NB4 (cell line): ENCODE results near the gene MICAL2.
A peak's percentile ranks its signal among the peaks of the same experiment; 100 is the strongest.

Experiments used
- DNase-seq: peaks from one replicate; pipeline ENCODE4 v3.0.0; 2010; ENCODE audit warnings: low read depth
- H3K4me3 ChIP-seq: one replicate; pipeline ENCODE4 v1.5.1; 2011; ENCODE audit warnings: mild to moderate bottlenecking, low read depth, low read length, moderate library complexity
- MYC ChIP-seq: IDR thresholded peaks from 2 replicates; pipeline ENCODE4 v1.6.1; 2011; ENCODE audit warnings: low read depth, low read length
- POLR2A ChIP-seq: IDR thresholded peaks from 2 replicates; pipeline ENCODE4 v1.6.1; 2011; ENCODE audit warnings: mild to moderate bottlenecking; ENCODE audit not compliant: insufficient read length; ENCODE audit errors: extremely low read depth
- TF ChIP-seq, protein P1 (sequence below): IDR thresholded peaks from 2 replicates; pipeline ENCODE4 v1.6.1; 2011; ENCODE audit warnings: low read depth, low read length
- TF ChIP-seq, protein P2 (sequence below): IDR thresholded peaks from one replicate; pipeline ENCODE4 v1.5.1; 2012; ENCODE audit warnings: low read depth, low read length

Gene MICAL2

DNA sequence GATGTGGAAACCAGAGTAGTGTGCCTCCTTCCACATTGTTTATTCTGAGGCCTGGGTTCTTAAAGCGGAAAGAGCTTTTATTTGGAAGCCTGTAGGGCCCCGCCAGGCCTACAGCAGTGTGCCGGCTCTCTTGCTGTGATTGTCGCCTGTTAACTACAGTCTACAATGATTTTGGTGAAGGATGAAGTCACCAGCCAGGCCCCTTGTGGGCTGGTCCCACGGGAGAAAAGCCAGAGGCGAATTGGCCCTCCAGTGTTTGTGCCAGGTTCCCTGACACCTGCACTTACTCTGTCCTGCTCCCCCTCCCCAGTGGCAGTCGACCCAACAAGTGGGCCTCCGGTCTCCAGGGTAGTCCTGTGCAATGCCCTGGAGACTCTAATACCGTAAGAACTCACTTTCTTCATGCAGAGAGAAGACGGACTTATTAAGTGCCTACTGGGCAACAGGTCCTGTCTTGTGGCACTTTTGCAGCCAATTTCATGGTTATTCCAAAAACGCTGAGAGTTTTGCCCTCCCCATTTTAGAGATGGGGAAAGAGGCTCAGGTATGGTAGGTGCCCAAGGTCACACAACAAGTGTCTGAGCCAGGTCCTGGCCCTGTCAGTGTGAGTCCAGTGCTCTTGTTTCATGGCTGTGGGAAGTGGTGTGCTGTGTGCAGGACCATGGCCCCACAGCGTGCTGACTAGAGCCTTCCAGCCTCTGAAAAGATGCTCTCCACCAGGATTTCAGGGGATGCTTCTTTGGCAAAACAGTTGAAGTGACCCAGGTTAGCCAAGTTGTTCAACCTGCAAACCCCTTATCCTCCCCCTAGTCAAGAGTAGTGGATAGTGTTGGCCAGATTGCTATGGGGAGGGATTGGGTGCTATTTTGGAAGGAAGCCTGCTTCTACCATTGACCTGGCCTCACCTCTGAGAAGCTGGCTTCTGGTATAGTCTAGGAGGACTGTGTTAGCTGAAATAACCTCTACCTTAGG is 1.4 kb downstream of the MICAL2 start:
- TF ChIP-seq, protein P1, sequence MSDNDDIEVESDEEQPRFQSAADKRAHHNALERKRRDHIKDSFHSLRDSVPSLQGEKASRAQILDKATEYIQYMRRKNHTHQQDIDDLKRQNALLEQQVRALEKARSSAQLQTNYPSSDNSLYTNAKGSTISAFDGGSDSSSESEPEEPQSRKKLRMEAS = no peak
- TF ChIP-seq, protein P2, sequence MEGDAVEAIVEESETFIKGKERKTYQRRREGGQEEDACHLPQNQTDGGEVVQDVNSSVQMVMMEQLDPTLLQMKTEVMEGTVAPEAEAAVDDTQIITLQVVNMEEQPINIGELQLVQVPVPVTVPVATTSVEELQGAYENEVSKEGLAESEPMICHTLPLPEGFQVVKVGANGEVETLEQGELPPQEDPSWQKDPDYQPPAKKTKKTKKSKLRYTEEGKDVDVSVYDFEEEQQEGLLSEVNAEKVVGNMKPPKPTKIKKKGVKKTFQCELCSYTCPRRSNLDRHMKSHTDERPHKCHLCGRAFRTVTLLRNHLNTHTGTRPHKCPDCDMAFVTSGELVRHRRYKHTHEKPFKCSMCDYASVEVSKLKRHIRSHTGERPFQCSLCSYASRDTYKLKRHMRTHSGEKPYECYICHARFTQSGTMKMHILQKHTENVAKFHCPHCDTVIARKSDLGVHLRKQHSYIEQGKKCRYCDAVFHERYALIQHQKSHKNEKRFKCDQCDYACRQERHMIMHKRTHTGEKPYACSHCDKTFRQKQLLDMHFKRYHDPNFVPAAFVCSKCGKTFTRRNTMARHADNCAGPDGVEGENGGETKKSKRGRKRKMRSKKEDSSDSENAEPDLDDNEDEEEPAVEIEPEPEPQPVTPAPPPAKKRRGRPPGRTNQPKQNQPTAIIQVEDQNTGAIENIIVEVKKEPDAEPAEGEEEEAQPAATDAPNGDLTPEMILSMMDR = no peak
- no peak for TF ChIP-seq POLR2A
- TF ChIP-seq MYC = no peak
- H3K4me3 ChIP-seq = no peak overlapping the region
- DNase-seq = peak; percentile 32

DNA sequence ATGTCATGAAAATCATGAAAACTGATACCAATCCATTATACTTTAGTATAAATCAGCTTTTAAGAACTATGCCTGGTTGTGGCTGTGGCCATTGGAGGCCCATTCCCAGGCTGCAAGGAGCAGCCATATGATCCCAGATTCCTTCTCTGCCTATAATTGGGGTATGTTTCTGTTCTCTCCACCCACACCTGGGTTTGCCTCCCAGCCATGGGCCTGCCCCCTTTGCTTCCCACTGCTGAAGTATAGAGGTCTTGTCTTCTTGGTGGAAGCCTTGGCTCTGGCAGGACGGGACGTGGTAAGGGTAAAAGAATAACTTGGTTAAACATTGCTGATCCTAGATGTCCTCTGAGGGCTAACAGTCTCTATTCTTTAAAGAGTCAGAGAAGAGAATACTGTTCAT is 2.4 kb downstream of the MICAL2 start:
- no peak overlapping the region for H3K4me3 ChIP-seq
- no peak for DNase-seq
- TF ChIP-seq MYC = no peak
- no peak for TF ChIP-seq POLR2A
- TF ChIP-seq, protein P2 = no peak
- TF ChIP-seq, protein P1 = no peak

DNA sequence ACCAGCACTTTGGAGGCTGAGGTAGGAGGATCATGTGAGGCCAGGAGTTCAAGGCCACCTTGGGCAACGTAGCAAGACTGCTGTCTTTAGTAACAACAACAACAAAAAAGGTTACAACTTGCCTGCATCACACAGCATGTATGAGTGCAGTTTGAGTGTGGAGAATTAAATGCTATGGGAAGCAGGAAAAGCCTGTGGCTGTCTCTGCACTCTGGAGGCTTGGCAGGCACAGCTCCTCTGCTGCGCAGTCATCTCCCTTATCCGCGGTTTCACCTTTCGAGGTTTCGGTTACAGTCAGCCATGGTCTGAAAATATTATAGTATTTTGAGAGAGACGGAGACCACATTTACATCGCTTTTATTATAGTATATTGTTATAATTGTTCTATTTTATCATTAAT is 2.9 kb downstream of the MICAL2 start:
- TF ChIP-seq, protein P1 = no peak
- TF ChIP-seq POLR2A (no peak), MYC (no peak)
- TF ChIP-seq, protein P2 = no peak
- no peak for DNase-seq
- no peak overlapping the region for H3K4me3 ChIP-seq

DNA sequence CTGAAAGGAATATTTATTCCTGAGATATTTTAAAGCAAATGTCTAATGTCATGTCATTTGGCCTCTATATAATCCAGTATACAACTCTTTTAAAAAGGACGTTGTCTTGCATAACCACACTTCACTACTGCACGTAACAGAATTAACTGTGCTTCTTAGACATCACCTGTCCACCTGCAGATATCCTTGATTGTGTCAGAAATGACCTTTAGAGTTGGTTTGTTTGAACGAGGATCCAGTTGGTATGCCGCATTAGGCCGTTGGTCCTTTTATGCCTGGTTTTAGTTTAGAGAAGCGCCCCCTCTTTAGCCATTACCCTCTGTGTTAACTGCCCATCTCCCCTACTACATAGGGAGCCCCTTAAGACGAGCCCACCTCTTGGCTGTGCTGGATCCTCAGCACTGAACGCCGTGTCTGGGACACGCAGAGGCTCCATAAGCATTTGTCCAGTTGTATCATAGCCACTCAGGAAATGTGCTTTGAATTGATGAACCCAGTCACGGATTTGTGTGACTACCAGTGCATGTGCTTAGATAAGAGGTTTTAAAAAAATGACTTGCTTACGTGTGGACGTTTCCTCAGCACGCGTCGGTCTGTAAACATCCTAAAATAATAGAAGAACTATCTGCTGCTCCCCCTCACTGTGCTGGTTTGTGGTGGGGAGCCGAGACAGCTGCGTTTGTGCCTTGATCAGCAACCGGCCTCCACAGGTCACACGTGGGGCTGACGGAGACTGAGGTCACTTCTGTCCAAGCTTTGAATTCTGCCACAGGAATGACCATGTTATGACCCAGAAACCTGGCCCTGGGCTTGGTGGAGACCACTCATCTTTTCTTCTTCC is 4.0 kb downstream of the MICAL2 start:
- no peak for DNase-seq
- TF ChIP-seq MYC (no peak), POLR2A (no peak)
- TF ChIP-seq, protein P2 = no peak
- TF ChIP-seq, protein P1 = no peak

DNA sequence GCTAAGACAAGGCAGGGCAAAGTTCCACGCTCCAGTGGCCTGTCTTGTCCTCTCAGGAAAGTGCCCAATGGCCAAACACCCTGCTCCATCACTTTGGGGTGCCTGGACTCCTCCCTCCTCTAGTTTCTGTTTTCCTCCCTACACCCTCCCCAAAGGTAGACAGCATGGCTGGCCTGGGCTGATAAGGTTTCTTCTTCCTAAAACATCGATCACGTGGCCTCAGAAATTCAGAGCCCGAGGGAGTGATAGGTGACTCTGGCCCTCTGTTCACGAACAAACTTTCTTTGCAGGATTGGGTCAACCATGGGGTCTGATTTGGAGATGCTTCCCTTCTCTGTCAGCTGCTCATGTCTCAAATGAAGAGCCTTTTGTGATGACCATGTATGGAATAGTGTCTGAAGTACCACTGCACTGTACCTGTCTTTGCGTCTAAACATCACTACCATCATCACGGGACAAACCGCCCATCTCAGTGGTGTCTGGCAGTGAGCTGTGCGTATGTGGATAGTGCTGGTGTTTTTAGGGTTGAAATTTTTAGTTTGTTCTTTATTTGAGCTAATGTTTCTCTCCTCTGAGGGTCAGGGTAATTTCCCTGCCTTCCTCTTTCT is 6.1 kb downstream of the MICAL2 start:
- no peak for DNase-seq
- no peak overlapping the region for H3K4me3 ChIP-seq
- TF ChIP-seq POLR2A (no peak), MYC (no peak)
- TF ChIP-seq, protein P2 = no peak
- TF ChIP-seq, protein P1 = no peak

More for the DNA sequence above, 4.0 kb downstream of the MICAL2 start:
- no peak overlapping the region for H3K4me3 ChIP-seq
